NCI-H1105 (cell line): ENCODE measurements around the gene EGR4.

Experiments
- DNase-seq: peaks from one replicate; lab custom pipeline; 2025; lab: John Stamatoyannopoulos, UW

Gene EGR4

GRCh38 chr2:73249636-73250035 is 43.7 kb downstream of the EGR4 start:
- DNase-seq, result no peak

GRCh38 chr2:73246850-73247249 is 46.5 kb downstream of the EGR4 start:
- DNase-seq, result no peak

GRCh38 chr2:73244580-73244979 is 48.8 kb downstream of the EGR4 start:
- DNase-seq, result no peak

- DNase-seq, result peak; percentile 27
Observed at GRCh38 chr2:73243884-73244570, 49.3 kb downstream of the EGR4 start.
